Pancreas (tissue), 10 donors: Measurements from ENCODE around the gene LAMP1. TPM values are rescaled to one million over a fixed set of nuclear protein-coding genes. Genes with fewer than 3 reads are reported as not detected.

Source experiments
- ATAC-seq, 4 donors: fragments of 200-7000 bp; cut with Tn5 transposase; one replicate each; pipeline versions ENCODE4 v1.8.0 to v1.9.1; 2020; ENCODE audit warnings: mild to moderate bottlenecking in 4 of 4, moderate library complexity in 4 of 4
- DNase-seq, 6 donors: peaks; one replicate each; pipeline ENCODE4 v3.0.0-alpha.2; 2020
- FAIRE-seq: peaks from 2 replicates; lab custom pipeline; 2012; peaks lifted over from hg19 to GRCh38; lab: Jason Lieb, UNC
- H3K27ac ChIP-seq, 4 donors: fragments of 200-600 bp; sonication (generic); 1 replicate in 3 of 4; 2 replicates in 1 of 4; pipeline versions ENCODE4 v1.5.0 to v1.8.0; 2020
- H3K27me3 ChIP-seq, 4 donors: fragments of 200-600 bp; one replicate each; pipeline ENCODE4 v1.8.0; 2021
- H3K36me3 ChIP-seq, 3 donors: fragments of 200-600 bp; sonication (generic) in 1 of 3; one replicate each; pipeline versions ENCODE4 v1.5.0 to v1.8.0; 2020 to 2021
- H3K4me1 ChIP-seq, 3 donors: fragments of 200-600 bp; one replicate each; pipeline ENCODE4 v1.8.0; 2021
- H3K4me3 ChIP-seq, 4 donors: fragments of 200-600 bp; sonication (generic) in 2 of 4; one replicate each; pipeline versions ENCODE4 v1.5.0 to v1.8.0; 2020 to 2021
- H3K9me3 ChIP-seq, 4 donors: fragments of 200-600 bp; one replicate each; pipeline ENCODE4 v1.8.0; 2021
- CTCF ChIP-seq, 4 donors: fragments of 200-600 bp; sonication (generic) in 3 of 4; IDR thresholded peaks; one replicate each; pipeline versions ENCODE4 v1.5.0 to v1.8.0; 2021; ENCODE audit warnings: antibody characterized with exemption in 4 of 4
- WGBS, 2 donors: extraction: QIAGEN DNeasy Blood & Tissue Kit; methylation state at CpG; one replicate each; pipeline ENCODE4 v1.1.7; 2013; 5-methylcytosine and 5-hydroxymethylcytosine counted together
- intact Hi-C, 3 donors: fragments of 100-400 bp; cut with DNase I; formaldehyde crosslinking; loops; one replicate each; pipeline versions ENCODE4 v1.11.1 to v1.14.2; 2022
- polyA plus RNA-seq, 2 donors: library from polyadenylated mRNA; stranded (reverse); fragments of 200-250 nt; gene quantifications; one replicate each; pipeline ENCODE4 v1.2.3, GENCODE V29; 2013
- total RNA-seq, 6 donors: library from RNA; stranded (reverse); fragmentation: NEBNext Ultra II Directional in 4 of 6; extraction: Animal tissue kit (Norgen Biotek cat#: 25700) in 4 of 6; gene quantifications; one replicate each; pipeline versions ENCODE4 v1.2.1 to v1.2.4, GENCODE V29; 2021 to 2023
- donor health status: healthy with polysubstance abuse.
- donor health status: DM: no; HTN: no; CAD: no; lungs with moderate emphysema.
- donor health status: DM: no; HTN: no; CAD: no.
- donor health status: control.
- donor health status: control.
- donor health status: Bipolar disorder and iron deficiency.
- donor health status: DM: yes; HTN: yes; CAD: no.
- donor health status: DM: no; HTN: no; CAD: no.
- donor health status: DM: no; HTN: no; CAD: no.
- donor health status: DM: yes; HTN: yes; CAD: no.

The LAMP1 gene
- total and polyA plus RNA-seq, 8 donors: 35.1 to 136 (median 91.3) TPM

- intact Hi-C loops: no loop called here
- FAIRE-seq: no peak
- Histone ChIP-seq H3K27ac (peak overlapping the region; percentile 48 to 88 (median 63)), H3K36me3 (no peaks in the 10 kb centered on the region), H3K9me3 (no peaks in the 10 kb centered on the region), H3K27me3 (no peaks in the 10 kb centered on the region), H3K4me3 (peak overlapping the region; percentile 67 to 90 (median 88)), H3K4me1 (peaks cover 0 to 14% (median 5%) of the 10 kb centered on the region in 3 donors)
- peak in 3 of 6 donors; percentile 40 to 85 (median 61) for DNase-seq
- no peak for TF ChIP-seq CTCF (IDR thresholded peaks at IDR 0.05)
- WGBS, 2 donors: 0% methylated on average over 56 to 58 of the region's 58 CpGs
- ATAC-seq: peak in 2 of 4 donors; percentile 3 to 9
Observed at GRCh38 chr13:113297370-113298042, 467 bp downstream of the LAMP1 start.

- Histone ChIP-seq H3K27ac (peak overlapping the region in 1 of 4 donors; percentile 49), H3K4me3 (peak overlapping the region; percentile 67 to 90 (median 88)), H3K4me1 (peaks cover 0 to 14% (median 5%) of the 10 kb centered on the region in 3 donors), H3K36me3 (no peaks in the 10 kb centered on the region), H3K27me3 (no peaks in the 10 kb centered on the region), H3K9me3 (no peaks in the 10 kb centered on the region)
- FAIRE-seq (no peak), ATAC-seq (no peak), DNase-seq (no peak)
- intact Hi-C loops: no loop called here
- 26 to 27% methylated on average over 19 of the region's 19 CpGs for WGBS, 2 donors
- no peak for TF ChIP-seq CTCF (IDR thresholded peaks at IDR 0.05)
Observed at GRCh38 chr13:113298043-113298945, 1.3 kb downstream of the LAMP1 start.

GRCh38 chr13:113299951-113300350 lies 2.9 kb downstream of the LAMP1 start:
- peaks cover 0 to 14% (median 5%) of the 10 kb centered on the region in 3 donors for H3K4me1 ChIP-seq
- WGBS, 2 donors: 75 to 84% methylated on average over 7 of the region's 7 CpGs
- DNase-seq (no peak), FAIRE-seq (no peak), ATAC-seq (no peak)
- TF ChIP-seq CTCF (IDR thresholded peaks at IDR 0.05): no peak
- no peak overlapping the region for H3K4me3 ChIP-seq
- intact Hi-C loops: no loop called here
- H3K27me3 ChIP-seq: no peaks in the 10 kb centered on the region
- H3K36me3 ChIP-seq: no peaks in the 10 kb centered on the region
- H3K9me3 ChIP-seq: no peaks in the 10 kb centered on the region
- no peak overlapping the region for H3K27ac ChIP-seq

GRCh38 chr13:113302986-113303385 lies 5.9 kb downstream of the LAMP1 start:
- ATAC-seq: no peak

More at GRCh38 chr13:113302986-113303385, 5.9 kb downstream of the LAMP1 start:
- 63 to 69% methylated on average over 7 of the region's 7 CpGs for WGBS, 2 donors
- DNase-seq (no peak), FAIRE-seq (no peak)
- intact Hi-C loops: no loop called here
- H3K4me3 ChIP-seq: no peak overlapping the region
- no peak for TF ChIP-seq CTCF (IDR thresholded peaks at IDR 0.05)
- no peaks in the 10 kb centered on the region for H3K36me3 ChIP-seq
- peaks cover 0 to 14% (median 0%) of the 10 kb centered on the region in 3 donors for H3K4me1 ChIP-seq
- no peaks in the 10 kb centered on the region for H3K27me3 ChIP-seq
- no peaks in the 10 kb centered on the region for H3K9me3 ChIP-seq
- H3K27ac ChIP-seq: no peak overlapping the region
